Vagina (tissue), 2 donors: ENCODE data around the gene TFDP2.

Experiments
- CTCF ChIP-seq, 3 experiments: fragments of 450-650 bp in 2 of 3; fragments of 200-600 bp in 1 of 3; sonication (generic) in 1 of 3; IDR thresholded peaks; one replicate each; pipeline ENCODE4 v1.5.1; 2017 to 2019; ENCODE audit warnings: antibody characterized with exemption in 3 of 3, mild to moderate bottlenecking in 2 of 3, moderate library complexity in 2 of 3
- POLR2A ChIP-seq, 2 donors: fragments of 450-650 bp; IDR thresholded peaks; one replicate each; pipeline ENCODE4 v1.6.1; 2017; ENCODE audit warnings: antibody characterized with exemption in 2 of 2, mild to moderate bottlenecking in 2 of 2, moderate library complexity in 2 of 2
- POLR2AphosphoS5 ChIP-seq, 2 donors: sonication (generic); formaldehyde crosslinking; IDR thresholded peaks; one replicate each; pipeline ENCODE4 v1.9.0; 2017; ENCODE audit warnings: antibody characterized with exemption in 2 of 2, mild to moderate bottlenecking in 2 of 2, low read depth in 1 of 2; ENCODE audit not compliant: insufficient read depth in 1 of 2

- TF ChIP-seq POLR2A (IDR thresholded peaks at IDR 0.05) (no peak), CTCF (IDR thresholded peaks at IDR 0.05) (no peak), POLR2AphosphoS5 (IDR thresholded peaks at IDR 0.05; ENCODE audit: insufficient read depth in 1 of 2, low read depth in 1 of 2) (no peak)
Measured at GRCh38 chr3:142150271-142150670, 927 bp upstream of the TFDP2 start.
